ENCODE data around the gene GPR146. TPM values are rescaled to one million over a fixed set of nuclear protein-coding genes. Genes with fewer than 3 reads are reported as not detected.

GPR146 gene
- total RNA-seq, 1 experiment from 2014 or later, result 0.92 TPM

DNA sequence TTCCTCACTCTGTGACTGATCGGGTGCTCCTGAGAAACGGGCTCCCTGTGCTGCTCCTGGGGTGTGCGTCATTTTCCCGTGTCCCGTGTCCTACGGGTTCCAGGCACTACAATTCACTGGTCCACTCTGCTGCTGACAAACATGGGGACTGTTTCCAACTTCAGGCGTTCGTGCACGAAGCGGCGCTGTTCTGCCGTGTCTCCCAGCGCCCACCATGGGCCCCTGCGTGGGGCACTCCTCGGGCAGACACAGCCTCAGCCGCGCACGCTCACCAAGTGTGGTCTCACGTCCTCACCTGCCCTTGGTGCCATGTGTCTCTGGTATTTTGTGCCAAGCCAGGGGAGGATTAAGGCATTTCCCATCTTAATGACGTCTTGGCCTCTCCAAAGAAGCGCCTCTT, 19.0 kb downstream of the GPR146 start:
- ChIA-PET CTCF (interaction anchor here (3.8 kb wide), 1 partner anchor 70 kb away, joined by 140 read pairs; no protein-coding TSS in a partner anchor), POLR2A (no interaction called here)
- ATAC-seq (no peak), DNase-seq (ENCODE audit: low spot score) (no peak)
- no peaks in the 10 kb centered on the region for H3K9me3 Mint-ChIP-seq
- H3K4me3 Mint-ChIP-seq, result no peak overlapping the region
- peak overlapping the region; percentile 36; the same call in 1 of the 2 replicates for H3K27ac Mint-ChIP-seq
- H3K27me3 Mint-ChIP-seq (ENCODE audit: low read depth), result no peaks in the 10 kb centered on the region
- no peaks in the 10 kb centered on the region for H3K36me3 Mint-ChIP-seq
- peaks cover 8% of the 10 kb centered on the region for H3K4me1 Mint-ChIP-seq
- no peak for TF ChIP-seq SMAD4 (CRISPR knock-in tag; IDR thresholded peaks at IDR 0.05)
- no peak for TF ChIP-seq GTF2I (CRISPR knock-in tag; conservative IDR thresholded peaks at IDR 0.05)
- no peak for TF ChIP-seq JAZF1 (CRISPR knock-in tag; IDR thresholded peaks at IDR 0.05)
- no peak for TF ChIP-seq NR2C2 (CRISPR knock-in tag; IDR thresholded peaks at IDR 0.05)
- no peak for TF ChIP-seq OVOL2 (CRISPR knock-in tag; IDR thresholded peaks at IDR 0.05; ENCODE audit: borderline replicate concordance)

DNA sequence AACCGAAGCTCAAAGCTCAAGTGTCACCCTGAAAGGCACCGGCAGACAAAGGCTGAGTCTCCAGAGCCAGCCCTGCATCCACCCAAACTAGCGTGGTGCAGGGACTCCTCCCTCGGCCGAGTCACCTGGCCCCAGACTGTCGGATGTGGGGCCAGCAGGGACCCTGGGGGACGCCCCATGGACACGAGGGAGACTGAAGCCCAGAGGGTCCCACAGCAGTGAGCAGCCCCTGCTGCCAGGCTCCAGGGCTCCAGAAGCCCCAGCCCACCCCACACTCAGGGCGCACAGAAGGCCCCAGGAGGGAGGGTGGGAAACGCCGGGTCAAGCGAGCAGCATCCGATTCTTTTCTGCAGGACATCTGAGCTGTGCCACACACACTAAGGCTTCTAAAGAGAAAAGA, 20.2 kb downstream of the GPR146 start:
- ChIA-PET CTCF (interaction anchor here (1.5 to 3.8 kb wide), 7 partner anchors 20 to 156 kb away, joined by 3 to 140 read pairs (median 10); partner anchors contain the start of genes COX19, GPER1 and GPR146), POLR2A (interaction anchor here (2.0 kb wide), 1 partner anchor 71 kb away, joined by 7 read pairs; no protein-coding TSS in a partner anchor)
- Mint-ChIP-seq H3K4me3 (no peak overlapping the region), H3K9me3 (no peaks in the 10 kb centered on the region), H3K27ac (no peak overlapping the region), H3K4me1 (peaks cover 8% of the 10 kb centered on the region), H3K36me3 (no peaks in the 10 kb centered on the region), H3K27me3 (ENCODE audit: low read depth) (no peaks in the 10 kb centered on the region)
- no peak for DNase-seq (ENCODE audit: low spot score)
- no peak for ATAC-seq
- TF ChIP-seq, protein P1, sequence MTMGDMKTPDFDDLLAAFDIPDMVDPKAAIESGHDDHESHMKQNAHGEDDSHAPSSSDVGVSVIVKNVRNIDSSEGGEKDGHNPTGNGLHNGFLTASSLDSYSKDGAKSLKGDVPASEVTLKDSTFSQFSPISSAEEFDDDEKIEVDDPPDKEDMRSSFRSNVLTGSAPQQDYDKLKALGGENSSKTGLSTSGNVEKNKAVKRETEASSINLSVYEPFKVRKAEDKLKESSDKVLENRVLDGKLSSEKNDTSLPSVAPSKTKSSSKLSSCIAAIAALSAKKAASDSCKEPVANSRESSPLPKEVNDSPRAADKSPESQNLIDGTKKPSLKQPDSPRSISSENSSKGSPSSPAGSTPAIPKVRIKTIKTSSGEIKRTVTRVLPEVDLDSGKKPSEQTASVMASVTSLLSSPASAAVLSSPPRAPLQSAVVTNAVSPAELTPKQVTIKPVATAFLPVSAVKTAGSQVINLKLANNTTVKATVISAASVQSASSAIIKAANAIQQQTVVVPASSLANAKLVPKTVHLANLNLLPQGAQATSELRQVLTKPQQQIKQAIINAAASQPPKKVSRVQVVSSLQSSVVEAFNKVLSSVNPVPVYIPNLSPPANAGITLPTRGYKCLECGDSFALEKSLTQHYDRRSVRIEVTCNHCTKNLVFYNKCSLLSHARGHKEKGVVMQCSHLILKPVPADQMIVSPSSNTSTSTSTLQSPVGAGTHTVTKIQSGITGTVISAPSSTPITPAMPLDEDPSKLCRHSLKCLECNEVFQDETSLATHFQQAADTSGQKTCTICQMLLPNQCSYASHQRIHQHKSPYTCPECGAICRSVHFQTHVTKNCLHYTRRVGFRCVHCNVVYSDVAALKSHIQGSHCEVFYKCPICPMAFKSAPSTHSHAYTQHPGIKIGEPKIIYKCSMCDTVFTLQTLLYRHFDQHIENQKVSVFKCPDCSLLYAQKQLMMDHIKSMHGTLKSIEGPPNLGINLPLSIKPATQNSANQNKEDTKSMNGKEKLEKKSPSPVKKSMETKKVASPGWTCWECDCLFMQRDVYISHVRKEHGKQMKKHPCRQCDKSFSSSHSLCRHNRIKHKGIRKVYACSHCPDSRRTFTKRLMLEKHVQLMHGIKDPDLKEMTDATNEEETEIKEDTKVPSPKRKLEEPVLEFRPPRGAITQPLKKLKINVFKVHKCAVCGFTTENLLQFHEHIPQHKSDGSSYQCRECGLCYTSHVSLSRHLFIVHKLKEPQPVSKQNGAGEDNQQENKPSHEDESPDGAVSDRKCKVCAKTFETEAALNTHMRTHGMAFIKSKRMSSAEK (CRISPR knock-in tag; IDR thresholded peaks at IDR 0.05; ENCODE audit: borderline replicate concordance), result no peak
- no peak for TF ChIP-seq GABPB1 (CRISPR knock-in tag; IDR thresholded peaks at IDR 0.05)
- TF ChIP-seq, protein P2, sequence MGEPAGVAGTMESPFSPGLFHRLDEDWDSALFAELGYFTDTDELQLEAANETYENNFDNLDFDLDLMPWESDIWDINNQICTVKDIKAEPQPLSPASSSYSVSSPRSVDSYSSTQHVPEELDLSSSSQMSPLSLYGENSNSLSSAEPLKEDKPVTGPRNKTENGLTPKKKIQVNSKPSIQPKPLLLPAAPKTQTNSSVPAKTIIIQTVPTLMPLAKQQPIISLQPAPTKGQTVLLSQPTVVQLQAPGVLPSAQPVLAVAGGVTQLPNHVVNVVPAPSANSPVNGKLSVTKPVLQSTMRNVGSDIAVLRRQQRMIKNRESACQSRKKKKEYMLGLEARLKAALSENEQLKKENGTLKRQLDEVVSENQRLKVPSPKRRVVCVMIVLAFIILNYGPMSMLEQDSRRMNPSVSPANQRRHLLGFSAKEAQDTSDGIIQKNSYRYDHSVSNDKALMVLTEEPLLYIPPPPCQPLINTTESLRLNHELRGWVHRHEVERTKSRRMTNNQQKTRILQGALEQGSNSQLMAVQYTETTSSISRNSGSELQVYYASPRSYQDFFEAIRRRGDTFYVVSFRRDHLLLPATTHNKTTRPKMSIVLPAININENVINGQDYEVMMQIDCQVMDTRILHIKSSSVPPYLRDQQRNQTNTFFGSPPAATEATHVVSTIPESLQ (CRISPR knock-in tag; IDR thresholded peaks at IDR 0.05), result no peak
- no peak for TF ChIP-seq NR2C2 (CRISPR knock-in tag; IDR thresholded peaks at IDR 0.05)
- TF ChIP-seq PRRX2 (CRISPR knock-in tag; IDR thresholded peaks at IDR 0.05), result no peak
- TF ChIP-seq ZNF671 (CRISPR knock-in tag; IDR thresholded peaks at IDR 0.05), result no peak
- TF ChIP-seq, protein P3, sequence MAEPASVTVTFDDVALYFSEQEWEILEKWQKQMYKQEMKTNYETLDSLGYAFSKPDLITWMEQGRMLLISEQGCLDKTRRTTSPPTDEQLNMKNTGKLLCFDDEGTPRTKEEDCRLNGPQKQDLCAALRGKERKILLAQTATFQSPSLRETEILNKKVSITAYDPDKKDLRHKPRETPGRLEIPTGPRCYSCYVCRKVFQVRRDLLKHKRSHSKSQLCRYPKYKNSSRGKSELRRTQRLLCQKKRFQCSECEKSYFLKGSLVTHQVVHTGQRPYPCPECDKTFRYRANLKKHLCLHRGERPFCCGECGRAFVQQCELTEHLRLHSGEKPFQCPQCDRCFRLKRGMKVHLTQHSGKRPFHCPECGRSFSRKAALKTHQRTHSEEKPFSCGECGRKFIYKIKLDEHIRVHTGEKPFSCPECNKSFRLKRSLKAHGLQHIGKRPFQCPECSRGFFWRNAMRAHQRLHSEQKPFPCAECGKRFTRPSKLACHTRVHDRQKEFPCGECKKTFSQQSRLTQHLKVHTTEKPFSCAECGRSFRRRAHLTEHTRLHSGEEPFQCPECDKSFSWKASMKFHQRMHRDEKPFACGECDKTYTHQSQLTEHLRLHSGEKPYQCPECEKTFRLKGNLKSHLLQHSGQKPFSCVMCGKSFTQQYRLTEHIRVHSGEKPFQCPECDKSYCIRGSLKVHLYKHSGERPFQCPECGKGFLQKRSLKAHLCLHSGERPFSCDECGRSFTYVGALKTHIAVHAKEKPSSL (CRISPR knock-in tag; conservative IDR thresholded peaks at IDR 0.05), result no peak
- TF ChIP-seq, protein P4, sequence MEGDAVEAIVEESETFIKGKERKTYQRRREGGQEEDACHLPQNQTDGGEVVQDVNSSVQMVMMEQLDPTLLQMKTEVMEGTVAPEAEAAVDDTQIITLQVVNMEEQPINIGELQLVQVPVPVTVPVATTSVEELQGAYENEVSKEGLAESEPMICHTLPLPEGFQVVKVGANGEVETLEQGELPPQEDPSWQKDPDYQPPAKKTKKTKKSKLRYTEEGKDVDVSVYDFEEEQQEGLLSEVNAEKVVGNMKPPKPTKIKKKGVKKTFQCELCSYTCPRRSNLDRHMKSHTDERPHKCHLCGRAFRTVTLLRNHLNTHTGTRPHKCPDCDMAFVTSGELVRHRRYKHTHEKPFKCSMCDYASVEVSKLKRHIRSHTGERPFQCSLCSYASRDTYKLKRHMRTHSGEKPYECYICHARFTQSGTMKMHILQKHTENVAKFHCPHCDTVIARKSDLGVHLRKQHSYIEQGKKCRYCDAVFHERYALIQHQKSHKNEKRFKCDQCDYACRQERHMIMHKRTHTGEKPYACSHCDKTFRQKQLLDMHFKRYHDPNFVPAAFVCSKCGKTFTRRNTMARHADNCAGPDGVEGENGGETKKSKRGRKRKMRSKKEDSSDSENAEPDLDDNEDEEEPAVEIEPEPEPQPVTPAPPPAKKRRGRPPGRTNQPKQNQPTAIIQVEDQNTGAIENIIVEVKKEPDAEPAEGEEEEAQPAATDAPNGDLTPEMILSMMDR (IDR thresholded peaks at IDR 0.05), result no peak
- TF ChIP-seq, protein P5, sequence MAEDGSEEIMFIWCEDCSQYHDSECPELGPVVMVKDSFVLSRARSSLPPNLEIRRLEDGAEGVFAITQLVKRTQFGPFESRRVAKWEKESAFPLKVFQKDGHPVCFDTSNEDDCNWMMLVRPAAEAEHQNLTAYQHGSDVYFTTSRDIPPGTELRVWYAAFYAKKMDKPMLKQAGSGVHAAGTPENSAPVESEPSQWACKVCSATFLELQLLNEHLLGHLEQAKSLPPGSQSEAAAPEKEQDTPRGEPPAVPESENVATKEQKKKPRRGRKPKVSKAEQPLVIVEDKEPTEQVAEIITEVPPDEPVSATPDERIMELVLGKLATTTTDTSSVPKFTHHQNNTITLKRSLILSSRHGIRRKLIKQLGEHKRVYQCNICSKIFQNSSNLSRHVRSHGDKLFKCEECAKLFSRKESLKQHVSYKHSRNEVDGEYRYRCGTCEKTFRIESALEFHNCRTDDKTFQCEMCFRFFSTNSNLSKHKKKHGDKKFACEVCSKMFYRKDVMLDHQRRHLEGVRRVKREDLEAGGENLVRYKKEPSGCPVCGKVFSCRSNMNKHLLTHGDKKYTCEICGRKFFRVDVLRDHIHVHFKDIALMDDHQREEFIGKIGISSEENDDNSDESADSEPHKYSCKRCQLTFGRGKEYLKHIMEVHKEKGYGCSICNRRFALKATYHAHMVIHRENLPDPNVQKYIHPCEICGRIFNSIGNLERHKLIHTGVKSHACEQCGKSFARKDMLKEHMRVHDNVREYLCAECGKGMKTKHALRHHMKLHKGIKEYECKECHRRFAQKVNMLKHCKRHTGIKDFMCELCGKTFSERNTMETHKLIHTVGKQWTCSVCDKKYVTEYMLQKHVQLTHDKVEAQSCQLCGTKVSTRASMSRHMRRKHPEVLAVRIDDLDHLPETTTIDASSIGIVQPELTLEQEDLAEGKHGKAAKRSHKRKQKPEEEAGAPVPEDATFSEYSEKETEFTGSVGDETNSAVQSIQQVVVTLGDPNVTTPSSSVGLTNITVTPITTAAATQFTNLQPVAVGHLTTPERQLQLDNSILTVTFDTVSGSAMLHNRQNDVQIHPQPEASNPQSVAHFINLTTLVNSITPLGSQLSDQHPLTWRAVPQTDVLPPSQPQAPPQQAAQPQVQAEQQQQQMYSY (CRISPR knock-in tag; IDR thresholded peaks at IDR 0.05), result no peak
- no peak for TF ChIP-seq ZNF423 (CRISPR knock-in tag; IDR thresholded peaks at IDR 0.05)
- TF ChIP-seq, protein P6, sequence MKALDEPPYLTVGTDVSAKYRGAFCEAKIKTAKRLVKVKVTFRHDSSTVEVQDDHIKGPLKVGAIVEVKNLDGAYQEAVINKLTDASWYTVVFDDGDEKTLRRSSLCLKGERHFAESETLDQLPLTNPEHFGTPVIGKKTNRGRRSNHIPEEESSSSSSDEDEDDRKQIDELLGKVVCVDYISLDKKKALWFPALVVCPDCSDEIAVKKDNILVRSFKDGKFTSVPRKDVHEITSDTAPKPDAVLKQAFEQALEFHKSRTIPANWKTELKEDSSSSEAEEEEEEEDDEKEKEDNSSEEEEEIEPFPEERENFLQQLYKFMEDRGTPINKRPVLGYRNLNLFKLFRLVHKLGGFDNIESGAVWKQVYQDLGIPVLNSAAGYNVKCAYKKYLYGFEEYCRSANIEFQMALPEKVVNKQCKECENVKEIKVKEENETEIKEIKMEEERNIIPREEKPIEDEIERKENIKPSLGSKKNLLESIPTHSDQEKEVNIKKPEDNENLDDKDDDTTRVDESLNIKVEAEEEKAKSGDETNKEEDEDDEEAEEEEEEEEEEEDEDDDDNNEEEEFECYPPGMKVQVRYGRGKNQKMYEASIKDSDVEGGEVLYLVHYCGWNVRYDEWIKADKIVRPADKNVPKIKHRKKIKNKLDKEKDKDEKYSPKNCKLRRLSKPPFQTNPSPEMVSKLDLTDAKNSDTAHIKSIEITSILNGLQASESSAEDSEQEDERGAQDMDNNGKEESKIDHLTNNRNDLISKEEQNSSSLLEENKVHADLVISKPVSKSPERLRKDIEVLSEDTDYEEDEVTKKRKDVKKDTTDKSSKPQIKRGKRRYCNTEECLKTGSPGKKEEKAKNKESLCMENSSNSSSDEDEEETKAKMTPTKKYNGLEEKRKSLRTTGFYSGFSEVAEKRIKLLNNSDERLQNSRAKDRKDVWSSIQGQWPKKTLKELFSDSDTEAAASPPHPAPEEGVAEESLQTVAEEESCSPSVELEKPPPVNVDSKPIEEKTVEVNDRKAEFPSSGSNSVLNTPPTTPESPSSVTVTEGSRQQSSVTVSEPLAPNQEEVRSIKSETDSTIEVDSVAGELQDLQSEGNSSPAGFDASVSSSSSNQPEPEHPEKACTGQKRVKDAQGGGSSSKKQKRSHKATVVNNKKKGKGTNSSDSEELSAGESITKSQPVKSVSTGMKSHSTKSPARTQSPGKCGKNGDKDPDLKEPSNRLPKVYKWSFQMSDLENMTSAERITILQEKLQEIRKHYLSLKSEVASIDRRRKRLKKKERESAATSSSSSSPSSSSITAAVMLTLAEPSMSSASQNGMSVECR (CRISPR knock-in tag; IDR thresholded peaks at IDR 0.05; ENCODE audit: borderline replicate concordance), result no peak
- TF ChIP-seq SOX15 (CRISPR knock-in tag; IDR thresholded peaks at IDR 0.05), result no peak
- TF ChIP-seq ZNF263 (CRISPR knock-in tag; IDR thresholded peaks at IDR 0.05; ENCODE audit: low read depth), result no peak
- TF ChIP-seq JAZF1 (CRISPR knock-in tag; IDR thresholded peaks at IDR 0.05), result no peak
